OCI-LY1 (cell line): ENCODE data around the gene PAPSS2.

Source experiments
- CTCF ChIP-seq: fragments of 200-600 bp; sonication (generic), shearing (Covaris generic); IDR thresholded peaks from 2 replicates; pipeline ENCODE4 v1.5.1; 2017; ENCODE audit warnings: mild to moderate bottlenecking, antibody characterized with exemption, low read length, moderate library complexity, mixed read lengths
- EZH2 ChIP-seq: fragments of 200-600 bp; sonication (generic), shearing (Covaris generic); IDR thresholded peaks from 2 replicates; pipeline ENCODE4 v1.8.0; 2017; ENCODE audit warnings: borderline replicate concordance, mixed run types, mild to moderate bottlenecking, antibody characterized with exemption, low read length, moderate library complexity, mixed read lengths

- TF ChIP-seq CTCF (no peak), EZH2 (no peak)
Observed at GRCh38 chr10:87635498-87636312, 24.0 kb upstream of the PAPSS2 start.
